GM19023 (cell line): Measurements from ENCODE around the gene AKAP1.

ENCODE experiments used
- ATAC-seq: cut with Tn5 transposase; IDR thresholded peaks from one replicate; pipeline ENCODE4 v1.9.1; 2021; ENCODE audit warnings: mild to moderate bottlenecking, moderate library complexity; ENCODE audit not compliant: unreplicated experiment

Gene AKAP1, protein sequence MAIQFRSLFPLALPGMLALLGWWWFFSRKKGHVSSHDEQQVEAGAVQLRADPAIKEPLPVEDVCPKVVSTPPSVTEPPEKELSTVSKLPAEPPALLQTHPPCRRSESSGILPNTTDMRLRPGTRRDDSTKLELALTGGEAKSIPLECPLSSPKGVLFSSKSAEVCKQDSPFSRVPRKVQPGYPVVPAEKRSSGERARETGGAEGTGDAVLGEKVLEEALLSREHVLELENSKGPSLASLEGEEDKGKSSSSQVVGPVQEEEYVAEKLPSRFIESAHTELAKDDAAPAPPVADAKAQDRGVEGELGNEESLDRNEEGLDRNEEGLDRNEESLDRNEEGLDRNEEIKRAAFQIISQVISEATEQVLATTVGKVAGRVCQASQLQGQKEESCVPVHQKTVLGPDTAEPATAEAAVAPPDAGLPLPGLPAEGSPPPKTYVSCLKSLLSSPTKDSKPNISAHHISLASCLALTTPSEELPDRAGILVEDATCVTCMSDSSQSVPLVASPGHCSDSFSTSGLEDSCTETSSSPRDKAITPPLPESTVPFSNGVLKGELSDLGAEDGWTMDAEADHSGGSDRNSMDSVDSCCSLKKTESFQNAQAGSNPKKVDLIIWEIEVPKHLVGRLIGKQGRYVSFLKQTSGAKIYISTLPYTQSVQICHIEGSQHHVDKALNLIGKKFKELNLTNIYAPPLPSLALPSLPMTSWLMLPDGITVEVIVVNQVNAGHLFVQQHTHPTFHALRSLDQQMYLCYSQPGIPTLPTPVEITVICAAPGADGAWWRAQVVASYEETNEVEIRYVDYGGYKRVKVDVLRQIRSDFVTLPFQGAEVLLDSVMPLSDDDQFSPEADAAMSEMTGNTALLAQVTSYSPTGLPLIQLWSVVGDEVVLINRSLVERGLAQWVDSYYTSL

DNA sequence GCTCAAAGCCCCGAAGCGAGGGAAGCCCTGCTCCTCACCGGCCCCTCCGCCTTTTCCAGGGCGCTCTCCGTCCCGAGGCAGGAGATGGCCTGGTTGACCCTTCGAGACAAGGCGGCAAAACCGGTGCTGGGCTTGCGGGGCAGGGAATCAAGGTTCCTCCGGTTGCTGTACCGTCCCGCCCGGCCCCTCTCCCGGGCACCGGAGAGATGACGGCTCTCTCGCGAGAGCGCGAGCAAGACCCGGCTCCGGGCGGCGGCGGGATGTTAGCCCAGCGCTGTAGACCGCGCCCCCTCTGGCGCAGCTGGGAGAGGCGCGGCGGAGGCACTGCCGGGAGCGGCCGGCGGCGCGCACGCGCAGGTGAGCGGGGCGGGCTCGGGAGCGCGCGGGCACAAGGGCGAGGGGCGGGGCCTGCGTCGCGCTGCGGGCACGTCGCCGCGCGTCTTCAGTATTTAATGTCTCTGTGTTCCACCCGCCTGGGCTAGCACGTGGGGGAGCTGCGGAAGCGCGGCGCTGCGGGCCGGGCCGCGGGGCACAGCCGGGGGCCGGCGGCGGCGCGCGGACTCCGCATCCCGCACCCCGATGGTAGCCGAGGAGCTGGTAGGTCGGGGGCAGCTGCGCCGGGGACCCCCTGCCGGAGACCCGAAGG is at the start of gene AKAP1:
AKAP1 (plus strand) TSS at position 445 of the 646 bp plus-strand sequence. CDS start 20,219 bp downstream, outside the sequence.
- peak; percentile 82 for ATAC-seq

DNA sequence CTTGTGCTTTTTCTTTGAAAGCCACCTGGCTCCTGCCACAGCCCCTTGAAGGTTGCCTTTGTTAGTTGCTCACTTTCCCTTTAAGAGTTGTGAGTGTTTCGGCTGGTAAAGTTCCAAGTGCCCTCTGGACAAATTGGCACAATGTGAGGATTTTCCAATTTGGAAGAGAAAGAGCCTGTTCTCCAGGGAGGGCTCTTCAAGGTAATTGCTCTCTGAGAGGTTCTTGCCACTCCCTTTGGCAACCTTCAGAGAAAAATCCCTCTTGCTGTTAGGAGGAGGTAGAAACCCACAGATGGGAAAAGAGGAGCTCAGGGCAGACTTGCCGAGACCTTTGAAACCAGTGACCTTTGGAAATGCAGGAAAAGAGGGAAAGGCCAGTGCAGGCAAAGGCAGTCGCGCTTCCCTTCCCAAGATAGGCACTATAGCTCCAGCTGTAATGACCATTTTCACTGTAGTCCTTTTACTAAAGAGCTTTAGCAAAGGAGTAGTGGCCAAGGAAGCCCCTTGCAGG is 49.0 kb upstream of the AKAP1 start:
- ATAC-seq, result no peak

DNA sequence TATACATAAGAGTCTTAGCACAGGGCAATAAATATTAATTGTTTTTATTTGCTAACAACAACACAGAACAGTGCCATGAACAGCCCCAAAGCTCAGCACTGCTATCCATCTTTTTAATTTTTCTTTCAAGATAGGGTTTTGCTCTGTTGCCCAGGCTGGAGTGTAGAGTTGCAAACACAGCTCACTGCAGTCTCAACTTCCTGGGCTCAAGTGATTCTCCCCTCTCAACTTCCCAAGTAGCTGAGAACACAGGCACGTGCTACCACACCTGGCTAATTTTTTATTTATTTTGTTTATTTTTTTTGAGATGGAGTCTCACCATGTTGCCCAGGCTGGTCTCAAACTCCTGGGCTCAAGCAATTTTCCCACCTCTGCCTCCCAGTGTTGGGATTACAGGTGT is 47.6 kb upstream of the AKAP1 start:
- ATAC-seq, result no peak

DNA sequence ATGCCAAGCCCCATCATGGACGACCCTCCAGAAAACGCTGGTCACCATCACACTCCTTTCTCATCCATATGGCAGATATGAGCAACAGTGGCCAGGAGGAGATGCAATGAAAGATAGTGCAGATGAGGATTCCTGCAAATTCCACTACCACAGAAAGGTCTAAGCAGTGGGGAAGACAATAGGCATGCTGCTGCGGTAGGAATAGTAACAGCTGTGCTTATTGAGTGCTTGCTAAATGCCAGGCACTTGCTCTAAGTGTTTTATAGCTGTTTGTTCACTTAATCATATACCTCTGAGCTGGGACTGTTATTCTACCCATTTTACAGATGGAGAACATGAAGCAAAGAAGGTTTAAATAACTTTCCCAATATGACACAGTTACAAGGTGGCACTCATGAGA is 46.6 kb upstream of the AKAP1 start:
- ATAC-seq, result no peak

DNA sequence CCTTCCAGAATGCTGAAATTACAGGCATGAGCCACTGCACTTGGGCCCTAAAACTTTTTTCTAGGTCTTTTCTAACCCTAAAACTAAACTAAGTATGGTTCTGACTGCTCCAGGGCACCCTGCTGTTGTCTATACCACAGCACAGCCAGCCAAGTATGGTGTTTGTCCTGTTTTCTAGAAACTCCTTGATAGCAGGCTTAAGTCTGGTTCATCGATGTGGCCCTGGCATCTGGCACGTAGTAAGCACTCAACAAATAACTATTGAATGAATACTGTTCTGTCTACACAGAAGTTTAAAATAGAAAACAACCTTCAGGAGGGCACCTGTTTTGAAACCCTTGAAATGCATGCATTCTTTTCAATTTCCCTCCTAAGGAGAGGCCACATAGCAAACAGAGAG is 44.5 kb upstream of the AKAP1 start:
- ATAC-seq, result no peak

DNA sequence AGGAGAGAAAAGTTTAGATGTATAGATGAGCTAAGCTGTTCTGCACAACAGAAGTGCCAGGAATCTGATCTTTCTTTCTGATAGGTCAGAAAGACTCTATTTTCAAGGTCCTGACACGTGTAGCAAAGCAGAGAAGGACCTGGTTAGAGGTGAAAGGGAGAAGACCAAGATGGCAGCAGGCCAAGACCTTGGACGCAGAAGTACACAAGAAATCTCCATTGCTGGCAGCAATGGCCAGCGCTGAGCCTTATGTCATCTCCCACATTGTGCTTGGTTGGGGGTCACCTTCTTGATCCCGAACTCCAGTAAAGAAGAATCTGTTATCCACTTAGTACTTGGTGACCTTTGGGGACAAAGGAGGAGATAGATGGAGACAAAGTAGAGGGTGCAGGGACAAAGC is 41.8 kb upstream of the AKAP1 start:
- no peak for ATAC-seq

DNA sequence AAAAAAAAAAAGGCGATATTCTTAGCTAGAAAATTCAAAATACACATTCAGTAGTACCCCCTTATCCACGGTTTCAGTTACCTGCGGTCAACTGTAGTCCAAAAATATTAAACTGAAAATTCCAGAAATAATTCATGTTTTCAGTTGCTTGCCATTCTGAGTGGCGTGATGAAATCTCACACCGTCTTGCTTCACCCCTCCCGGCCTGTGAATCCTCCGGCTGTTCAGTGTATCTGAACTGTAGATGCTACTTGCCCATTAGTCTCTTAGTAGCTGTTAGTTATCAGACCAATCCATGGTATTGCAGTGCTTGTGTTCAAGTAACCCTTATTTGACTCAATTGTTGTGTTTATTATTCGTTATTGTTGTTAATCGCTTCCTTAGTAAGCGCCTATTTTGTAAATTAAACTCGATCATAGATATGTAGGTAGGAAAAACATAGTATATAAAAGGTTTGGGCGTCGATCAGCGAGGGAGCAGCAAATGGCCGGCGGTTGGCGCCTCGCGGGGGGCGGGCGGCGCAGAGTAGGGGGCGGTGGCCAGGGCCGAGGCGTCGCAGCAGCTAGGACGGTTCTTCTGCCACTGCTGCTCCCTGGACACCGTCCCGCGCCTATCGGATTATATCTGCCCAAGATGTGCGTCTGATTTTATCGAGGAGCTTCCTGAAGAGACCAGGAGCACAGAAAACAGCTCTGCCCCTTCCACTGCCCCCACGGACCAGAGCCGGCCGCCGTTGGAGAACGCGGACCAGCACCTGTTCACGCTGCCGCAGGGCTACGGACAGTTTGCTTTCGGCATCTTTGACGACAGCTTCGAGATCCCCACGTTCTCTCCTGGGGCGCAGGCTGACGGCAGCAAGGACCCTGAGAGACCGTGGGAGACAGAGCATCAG is 39.8 kb upstream of the AKAP1 start:
- ATAC-seq, result peak; percentile 9

DNA sequence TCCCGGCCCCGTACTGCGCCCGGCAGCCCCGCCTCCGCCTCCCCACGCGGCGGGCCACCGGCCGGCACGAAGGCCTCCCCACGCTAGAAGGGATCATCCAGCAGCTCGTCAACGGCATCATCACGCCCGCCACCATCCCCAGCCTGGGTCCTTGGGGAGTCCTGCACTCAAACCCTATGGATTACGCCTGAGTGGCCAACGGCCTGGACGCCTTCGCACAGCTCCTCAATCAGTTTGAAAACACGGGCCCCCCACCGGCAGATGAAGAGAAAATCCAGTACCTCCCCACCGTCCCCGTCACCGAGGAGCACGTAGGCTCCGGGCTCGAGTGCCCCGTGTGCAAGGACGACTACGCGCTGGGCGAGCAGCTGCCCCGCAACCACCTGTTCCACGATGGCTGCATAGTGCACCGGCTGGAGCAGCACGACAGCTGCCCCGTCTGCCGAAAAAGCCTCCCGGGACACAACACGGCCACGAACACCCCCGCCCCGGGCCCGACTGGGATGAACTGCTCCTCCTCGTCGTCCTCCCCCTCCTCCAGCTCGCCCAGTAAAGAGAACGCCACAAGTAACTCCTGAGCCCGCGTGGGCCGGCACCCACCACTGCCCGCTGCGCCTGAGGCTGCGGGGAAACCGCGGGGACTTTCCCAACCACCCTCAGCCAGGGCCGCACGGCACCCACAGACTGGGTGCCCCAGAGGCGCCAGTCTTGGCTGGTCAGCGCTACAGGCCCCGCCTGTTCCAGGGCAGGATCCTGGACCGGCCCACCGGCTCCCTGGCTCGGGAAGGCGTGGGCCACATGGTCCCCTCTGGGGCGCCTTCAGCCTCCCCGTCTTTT is 39.0 kb upstream of the AKAP1 start:
- ATAC-seq, result peak; percentile 60

DNA sequence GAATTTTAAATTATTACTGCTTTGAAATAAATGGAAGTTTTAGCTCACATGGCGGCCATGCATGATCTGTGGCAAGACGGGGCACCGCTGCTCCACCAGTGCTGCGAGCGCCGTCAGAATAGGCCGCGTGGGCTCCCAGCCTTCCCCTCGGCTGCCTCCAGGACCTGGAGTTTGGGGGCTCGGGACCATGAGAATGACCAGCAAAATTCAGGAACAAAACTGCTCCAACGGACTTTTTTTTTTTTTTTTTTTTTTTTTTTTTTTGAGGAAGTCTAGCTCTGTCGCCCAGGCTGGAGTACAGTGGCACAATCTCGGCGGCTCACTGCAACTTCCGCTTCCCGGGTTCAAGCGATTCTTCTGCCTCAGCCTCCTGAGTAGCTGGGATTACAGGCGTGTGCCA is 38.3 kb upstream of the AKAP1 start:
- no peak for ATAC-seq

DNA sequence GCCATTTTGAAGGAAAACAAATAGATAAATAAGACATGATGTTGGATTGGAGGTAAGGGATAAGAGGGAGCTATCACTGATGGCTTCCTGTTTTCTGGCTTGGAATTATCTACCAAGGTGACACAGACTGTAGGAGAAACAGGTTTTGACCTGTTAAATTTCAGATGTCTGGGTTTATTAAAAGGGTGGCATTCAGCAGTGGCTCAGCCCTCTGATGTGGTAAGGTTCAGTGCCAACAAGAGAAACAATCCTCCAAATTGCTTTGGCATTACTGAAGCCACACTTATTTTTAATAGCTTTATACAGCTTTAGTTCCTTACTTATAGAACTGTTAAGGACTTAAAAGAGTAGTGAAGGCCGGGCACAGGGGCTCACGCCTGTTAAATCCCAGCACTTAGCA is 37.0 kb upstream of the AKAP1 start:
- no peak for ATAC-seq

DNA sequence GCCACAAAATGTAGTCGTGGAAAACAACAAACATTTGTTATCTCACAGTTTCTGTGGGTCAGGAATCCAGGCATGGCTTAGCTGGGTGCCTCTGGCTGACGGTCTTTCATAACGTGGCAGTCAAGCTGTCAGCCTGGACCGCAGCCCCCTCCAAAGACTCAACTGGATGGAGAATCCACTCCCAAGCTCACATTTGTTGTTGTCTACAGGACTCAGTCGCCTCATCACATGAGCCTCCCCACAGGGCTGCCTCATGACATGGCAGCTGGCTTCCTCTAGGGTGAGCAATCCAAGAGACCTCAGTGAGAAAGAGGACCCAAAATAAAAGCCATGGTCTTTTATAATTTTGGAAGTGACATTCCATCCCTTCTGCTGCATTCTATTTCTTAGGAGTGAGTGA is 34.7 kb upstream of the AKAP1 start:
- no peak for ATAC-seq

DNA sequence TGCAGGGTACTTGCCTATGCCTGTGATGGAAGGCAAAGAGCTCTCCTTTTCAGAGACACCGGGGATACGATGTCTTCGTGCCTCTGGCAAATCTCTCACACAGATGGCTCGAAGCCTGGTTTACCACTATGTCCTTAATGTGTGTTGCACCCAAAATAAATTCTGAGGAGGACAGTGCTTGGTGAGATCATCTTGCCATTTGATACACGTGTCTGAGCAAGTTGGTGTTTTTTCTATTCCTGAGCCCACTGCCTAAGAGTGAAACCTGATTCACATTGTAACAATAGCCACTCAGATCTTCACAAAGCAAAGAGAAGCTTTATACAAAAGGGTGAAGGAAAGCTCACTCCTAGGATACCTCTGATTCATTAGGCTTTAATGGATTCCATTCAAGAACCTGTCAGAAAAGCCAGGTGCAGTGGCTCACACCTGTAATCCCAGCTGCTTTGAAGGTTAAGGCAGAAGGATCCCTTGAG is 33.1 kb upstream of the AKAP1 start:
- no peak for ATAC-seq

DNA sequence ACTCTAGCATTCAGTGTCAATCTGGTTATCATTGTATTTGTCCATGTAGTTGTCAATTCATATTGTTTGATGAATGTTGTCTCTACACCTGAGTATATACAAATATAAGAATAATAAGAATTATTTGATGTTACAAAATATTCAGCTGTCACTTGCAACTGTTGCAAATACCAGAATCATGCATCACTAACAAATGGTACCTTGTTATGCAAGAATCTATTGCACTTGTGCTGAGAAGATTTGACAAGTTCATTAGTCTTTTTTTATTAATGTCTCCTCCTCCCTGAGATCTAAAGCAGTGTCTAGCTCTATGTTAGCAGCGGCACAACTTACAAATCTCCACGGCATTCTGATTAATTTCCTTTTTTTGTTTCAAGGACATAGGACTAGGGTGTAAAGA is 22.2 kb upstream of the AKAP1 start:
- no peak for ATAC-seq

DNA sequence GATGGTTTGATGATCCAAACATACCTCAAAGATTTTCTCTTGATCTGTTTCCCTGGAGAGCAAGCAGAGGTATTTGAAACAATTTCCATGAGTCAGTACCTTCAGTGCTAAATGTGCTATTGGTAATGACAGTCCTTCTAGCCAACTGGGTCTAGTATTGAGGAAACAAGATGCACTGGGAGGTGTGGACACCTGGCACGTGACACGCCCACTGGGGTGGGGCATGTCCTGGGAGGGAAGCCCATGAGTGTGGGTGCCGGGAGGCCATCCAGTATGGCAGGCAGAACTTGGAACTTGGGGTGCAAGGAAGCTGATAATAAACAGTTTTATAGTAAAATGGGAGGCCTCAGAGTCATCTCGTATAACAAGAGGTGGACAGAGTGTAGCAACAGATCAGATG is 17.9 kb upstream of the AKAP1 start:
- no peak for ATAC-seq

DNA sequence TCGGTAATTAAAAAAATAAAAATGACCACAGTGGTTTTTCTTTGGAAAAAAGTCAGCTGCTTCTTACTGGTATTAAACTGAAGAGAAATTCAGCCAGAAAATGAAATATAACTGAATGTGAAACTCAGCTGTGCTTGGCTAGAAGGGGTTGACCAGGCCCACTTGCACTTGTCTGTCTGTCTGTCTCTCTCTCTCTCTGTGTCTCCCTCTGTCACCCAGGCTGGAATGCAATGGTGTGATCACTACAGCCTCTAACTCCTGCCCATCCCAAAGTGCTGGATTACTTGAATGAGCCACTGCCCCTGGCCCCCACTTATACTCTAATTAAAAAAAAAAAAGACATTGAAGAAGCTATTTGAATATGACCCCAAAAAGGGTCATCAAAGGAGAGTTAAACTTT is 17.3 kb upstream of the AKAP1 start:
- ATAC-seq, result no peak

DNA sequence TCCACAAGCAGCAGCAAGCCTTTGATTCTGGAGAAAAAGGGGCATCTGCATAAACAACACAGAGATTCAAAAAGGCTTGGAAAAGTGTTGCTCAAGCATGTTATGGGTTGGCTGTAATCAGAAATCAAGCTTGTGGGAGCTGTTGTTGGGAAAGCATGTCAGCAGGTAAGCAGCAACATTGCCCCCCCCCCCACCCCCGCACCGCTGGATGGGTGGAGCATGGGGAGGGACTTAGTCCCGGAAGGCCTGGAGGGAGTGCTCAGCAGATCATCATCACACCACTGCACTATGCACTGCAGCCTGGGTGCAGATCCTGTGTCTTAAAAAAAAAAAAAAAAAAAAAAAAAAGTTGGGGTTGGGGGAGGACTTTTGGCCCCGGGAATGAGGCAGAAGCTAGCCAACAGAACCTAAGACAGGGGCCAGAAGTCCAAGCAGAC is 16.8 kb upstream of the AKAP1 start:
- no peak for ATAC-seq

DNA sequence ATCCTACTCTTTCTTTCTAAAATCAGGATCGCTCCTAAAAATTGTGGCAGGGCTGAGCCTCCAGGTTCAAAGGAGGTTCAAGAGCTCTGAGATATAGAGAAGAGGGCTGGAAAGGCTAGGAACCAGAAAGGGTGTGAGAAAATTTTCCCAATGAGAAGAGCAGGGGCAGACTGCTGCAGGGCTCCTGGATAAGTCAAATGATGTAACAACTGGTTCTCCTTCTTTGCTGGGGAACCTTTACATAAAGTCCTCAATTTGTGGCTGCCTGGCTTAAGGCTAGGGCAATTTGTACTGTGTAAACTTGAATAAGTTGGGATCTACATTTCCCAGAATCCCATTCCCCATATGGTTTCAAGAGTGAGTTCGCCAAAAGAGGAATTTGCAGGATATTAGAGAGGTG is 16.3 kb upstream of the AKAP1 start:
- ATAC-seq, result no peak

DNA sequence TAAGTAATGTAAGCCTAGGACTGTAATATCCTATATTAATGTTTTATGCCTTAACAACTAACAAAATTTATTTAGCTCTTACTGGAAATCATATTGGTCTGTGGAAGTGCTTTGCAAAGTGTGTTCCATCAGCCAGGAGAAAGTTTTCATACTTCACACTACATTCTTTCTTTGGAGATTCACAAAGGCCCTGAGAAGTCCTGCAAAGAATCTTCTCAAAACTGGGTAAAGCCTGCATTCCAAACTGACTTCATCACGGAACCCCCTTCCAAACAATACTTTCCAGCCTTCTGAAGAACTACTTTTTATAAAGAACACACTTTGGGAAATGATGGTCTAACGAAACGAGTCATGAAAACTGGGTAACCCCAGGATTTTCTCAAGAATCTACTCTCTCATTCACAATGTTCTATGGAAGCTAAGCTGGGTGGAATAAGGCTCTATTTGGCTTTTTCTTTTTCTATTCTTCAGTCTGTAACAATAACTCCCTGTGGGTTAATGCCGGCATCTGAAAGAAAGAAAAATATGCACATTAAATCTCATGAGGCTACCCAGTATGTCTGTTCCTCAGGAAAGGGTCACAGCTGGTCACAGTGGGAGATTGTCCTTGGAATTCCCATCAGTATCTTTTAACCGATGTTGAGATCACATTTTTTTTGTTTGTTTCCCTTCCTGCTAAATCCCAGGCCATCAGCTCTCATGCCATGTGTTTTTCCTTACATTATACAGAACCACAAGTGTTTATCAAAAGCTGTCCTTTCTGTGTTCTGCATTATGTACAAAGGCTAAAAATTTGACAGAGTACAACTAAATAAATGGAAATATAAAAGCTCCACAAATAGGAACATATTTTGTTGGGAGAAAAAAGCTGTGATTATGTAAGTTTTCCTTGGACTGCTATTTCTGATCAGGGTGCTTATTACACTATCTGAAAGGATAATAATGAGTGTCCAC is 12.8 kb upstream of the AKAP1 start:
- no peak for ATAC-seq
